ENCODE data around the gene CMTM3. TPM values are rescaled to one million over a fixed set of nuclear protein-coding genes. Genes with fewer than 3 reads are reported as not detected.

CMTM3 gene
- total RNA-seq, 1 experiment from 2014 or later = 19.1 TPM

GRCh38 chr16:66620429-66620795 lies 15.9 kb downstream of the CMTM3 start (continued):
- TF ChIP-seq NR1H2 (CRISPR knock-in tag; IDR thresholded peaks at IDR 0.05) = no peak
- no peak for TF ChIP-seq SP1 (CRISPR knock-in tag; conservative IDR thresholded peaks at IDR 0.05)
- no peak for TF ChIP-seq AFF4 (CRISPR knock-in tag; IDR thresholded peaks at IDR 0.05; ENCODE audit: borderline replicate concordance)
- no peak for TF ChIP-seq ATF2 (CRISPR knock-in tag; IDR thresholded peaks at IDR 0.05; ENCODE audit: borderline replicate concordance, low read depth)
- no peak for TF ChIP-seq JAZF1 (CRISPR knock-in tag; IDR thresholded peaks at IDR 0.05)

- Mint-ChIP-seq H3K9me3 (no peaks in the 10 kb centered on the region), H3K4me3 (no peak overlapping the region), H3K27me3 (ENCODE audit: low read depth) (no peaks in the 10 kb centered on the region), H3K4me1 (peaks cover 18% of the 10 kb centered on the region), H3K36me3 (peaks cover 38% of the 10 kb centered on the region), H3K27ac (no peak overlapping the region; the same call in 1 of the 2 replicates)
- ATAC-seq (no peak), DNase-seq (ENCODE audit: low spot score) (no peak)
- ChIA-PET CTCF (no interaction called here), POLR2A (no interaction called here)
- no peak for TF ChIP-seq GTF2I (CRISPR knock-in tag; conservative IDR thresholded peaks at IDR 0.05)
Observed at GRCh38 chr16:66621973-66622372, 17.5 kb downstream of the CMTM3 start.

- Mint-ChIP-seq H3K4me1 (peaks cover 9% of the 10 kb centered on the region), H3K9me3 (no peaks in the 10 kb centered on the region), H3K36me3 (peaks cover 38% of the 10 kb centered on the region), H3K27me3 (ENCODE audit: low read depth) (no peaks in the 10 kb centered on the region), H3K27ac (no peak overlapping the region), H3K4me3 (no peak overlapping the region)
- POLR2A ChIA-PET = no interaction called here
- DNase-seq (ENCODE audit: low spot score) = no peak
- CTCF ChIA-PET = interaction anchor here (1.9 kb wide), 1 partner anchor 117 kb away, joined by 4 read pairs; no protein-coding TSS in a partner anchor
- ATAC-seq = no peak
- TF ChIP-seq NR2C2 (CRISPR knock-in tag; IDR thresholded peaks at IDR 0.05) (no peak), MYBL2 (CRISPR knock-in tag; IDR thresholded peaks at IDR 0.05) (no peak), SMAD3 (CRISPR knock-in tag; IDR thresholded peaks at IDR 0.05; ENCODE audit: borderline replicate concordance) (no peak), USF2 (CRISPR knock-in tag; IDR thresholded peaks at IDR 0.05) (no peak), ATF3 (CRISPR knock-in tag; conservative IDR thresholded peaks at IDR 0.05) (no peak), ZNF317 (CRISPR knock-in tag; IDR thresholded peaks at IDR 0.05; ENCODE audit: borderline replicate concordance, low read depth) (no peak), SOX15 (CRISPR knock-in tag; IDR thresholded peaks at IDR 0.05) (no peak), MAX (CRISPR knock-in tag; IDR thresholded peaks at IDR 0.05) (no peak), ZNF425 (CRISPR knock-in tag; conservative IDR thresholded peaks at IDR 0.05) (no peak), OVOL2 (CRISPR knock-in tag; IDR thresholded peaks at IDR 0.05; ENCODE audit: borderline replicate concordance) (no peak), ATF6 (CRISPR knock-in tag; IDR thresholded peaks at IDR 0.05) (no peak), ZBTB21 (CRISPR knock-in tag; IDR thresholded peaks at IDR 0.05; ENCODE audit: borderline replicate concordance) (no peak), E2F5 (CRISPR knock-in tag; IDR thresholded peaks at IDR 0.05) (no peak)
Observed at GRCh38 chr16:66622863-66623262, 18.4 kb downstream of the CMTM3 start.
